Stimulated activated CD4-positive, alpha-beta T cell treated with anti-CD3 and anti-CD28 coated beads, Interleukin-1b, Interleukin-23, amount 100 ng/mL, for 1 hour (primary cell): Measurements from ENCODE around the gene RAB32.

ENCODE experiments used
- DNase-seq, 2 donors: peaks; one replicate each; pipeline ENCODE4 v3.0.0-alpha.2; 2020; ENCODE audit warnings: low read depth in 2 of 2

The RAB32 gene

DNA sequence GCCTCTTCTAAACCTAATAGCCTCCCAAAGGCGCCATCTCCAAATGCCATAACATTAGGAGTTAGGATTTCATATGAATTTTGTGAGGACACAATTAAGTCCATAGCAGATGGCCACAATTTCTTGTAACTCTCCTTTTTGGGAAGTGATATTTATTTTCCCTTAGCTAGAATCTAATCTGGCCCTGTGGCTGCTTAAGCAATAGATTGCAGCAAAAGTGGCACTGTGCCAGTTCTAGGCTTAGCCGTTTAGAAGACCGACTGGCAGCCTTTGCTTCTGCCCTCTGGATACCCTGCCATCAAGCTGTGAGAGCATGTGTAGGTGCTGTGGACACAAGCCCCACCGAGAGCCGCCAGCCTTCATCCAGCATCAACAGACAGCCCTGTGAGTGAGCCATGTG lies 39.2 kb downstream of the RAB32 start:
- DNase-seq, result no peak

DNA sequence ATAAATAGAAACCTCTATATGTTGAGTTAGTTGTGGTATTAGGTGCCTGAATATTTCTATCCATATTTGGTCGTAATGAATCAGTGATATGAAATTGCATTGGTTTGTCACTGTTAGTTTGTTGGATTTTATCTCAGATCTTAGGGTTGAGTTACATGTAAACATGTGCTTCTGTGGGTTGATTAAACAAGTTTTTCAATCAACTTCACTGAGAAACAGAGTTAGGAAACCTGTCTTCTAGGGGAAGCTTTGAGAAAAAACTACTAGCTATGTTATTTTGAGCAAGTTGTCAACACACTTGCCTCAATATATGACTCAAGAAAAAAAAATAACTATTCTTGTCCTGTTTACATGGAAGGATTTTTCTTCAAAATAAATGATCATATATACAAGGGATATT lies 40.3 kb downstream of the RAB32 start:
- no peak for DNase-seq

GRCh38 chr6:146587459-146587858 lies 43.8 kb downstream of the RAB32 start:
- no peak for DNase-seq

DNA sequence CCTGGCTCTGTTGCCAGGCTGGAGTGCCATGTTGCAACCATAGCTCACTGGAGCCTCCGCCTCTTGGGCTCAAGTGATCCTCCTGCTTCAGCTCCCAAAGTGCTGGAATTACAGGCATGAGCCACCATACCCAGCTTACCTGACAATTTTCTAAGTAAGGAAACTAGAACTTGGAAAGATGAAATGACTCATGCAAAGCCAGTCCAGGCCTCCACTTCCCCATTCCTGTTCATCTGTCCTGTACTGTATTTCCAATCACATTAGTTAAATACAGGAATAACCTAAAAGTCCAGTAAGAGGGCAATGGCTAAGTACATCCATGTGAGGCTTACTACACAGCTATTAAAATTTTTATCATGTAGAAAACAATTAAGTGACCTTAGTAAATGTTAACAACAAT lies 46.9 kb downstream of the RAB32 start:
- no peak for DNase-seq

DNA sequence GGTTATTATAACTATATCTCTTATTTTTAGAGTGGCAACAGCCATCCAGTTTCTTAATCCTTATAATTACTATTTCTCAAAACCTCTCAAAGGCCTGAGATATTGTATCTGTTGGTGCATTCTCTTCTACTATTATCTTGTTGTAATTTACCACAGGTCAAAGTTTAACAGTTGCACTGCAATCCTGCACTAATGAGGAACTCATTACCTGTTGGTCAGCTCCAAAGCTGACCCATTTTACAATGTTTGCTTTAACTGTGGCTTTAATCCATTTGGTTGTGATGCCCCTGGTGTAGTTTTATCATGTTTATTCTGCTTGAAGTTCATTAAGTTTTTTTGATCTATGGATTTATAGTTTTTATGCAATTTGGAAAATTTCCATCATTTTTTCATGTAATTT lies 48.8 kb downstream of the RAB32 start:
- DNase-seq, result no peak

- no peak for DNase-seq
Measured at GRCh38 chr6:146593986-146594385, 50.4 kb downstream of the RAB32 start.

GRCh38 chr6:146594495-146594894 lies 50.9 kb downstream of the RAB32 start:
- DNase-seq, result no peak

DNA sequence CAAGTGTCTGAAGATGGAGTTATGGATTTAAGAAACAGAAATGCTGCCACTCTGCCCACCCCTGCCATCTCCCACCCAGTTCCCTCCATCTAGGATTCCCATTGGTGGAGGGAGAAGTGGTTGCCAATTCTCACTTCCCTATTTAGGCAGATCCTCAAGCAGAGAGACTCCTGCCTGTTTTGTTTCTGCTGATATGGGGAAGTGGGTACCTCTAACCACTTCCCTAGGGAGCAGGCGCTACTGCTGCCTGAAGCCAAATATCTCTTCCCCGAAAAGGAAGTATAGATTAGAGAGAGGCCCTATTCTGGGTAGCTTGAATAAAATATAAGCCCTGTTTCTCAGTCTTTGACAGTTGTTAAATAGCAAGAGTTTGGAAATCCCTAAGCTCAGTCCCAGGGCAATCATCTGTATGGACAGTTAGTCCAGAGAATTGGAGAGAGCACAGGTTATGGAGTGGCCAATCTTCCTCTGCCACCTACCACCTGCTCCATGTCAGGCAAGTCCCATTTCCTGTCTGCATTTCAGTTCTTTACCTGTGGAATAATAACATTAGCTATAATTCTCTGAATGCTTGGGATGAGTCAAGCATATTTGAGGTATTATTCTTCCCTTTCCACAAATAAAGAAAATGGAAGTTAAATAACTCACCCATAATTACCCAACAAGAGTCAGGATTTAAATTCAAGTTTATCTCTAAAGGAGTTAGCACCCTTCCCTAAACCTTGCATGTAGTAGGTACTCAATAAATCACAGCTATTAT lies 52.5 kb downstream of the RAB32 start:
- DNase-seq, result no peak

DNA sequence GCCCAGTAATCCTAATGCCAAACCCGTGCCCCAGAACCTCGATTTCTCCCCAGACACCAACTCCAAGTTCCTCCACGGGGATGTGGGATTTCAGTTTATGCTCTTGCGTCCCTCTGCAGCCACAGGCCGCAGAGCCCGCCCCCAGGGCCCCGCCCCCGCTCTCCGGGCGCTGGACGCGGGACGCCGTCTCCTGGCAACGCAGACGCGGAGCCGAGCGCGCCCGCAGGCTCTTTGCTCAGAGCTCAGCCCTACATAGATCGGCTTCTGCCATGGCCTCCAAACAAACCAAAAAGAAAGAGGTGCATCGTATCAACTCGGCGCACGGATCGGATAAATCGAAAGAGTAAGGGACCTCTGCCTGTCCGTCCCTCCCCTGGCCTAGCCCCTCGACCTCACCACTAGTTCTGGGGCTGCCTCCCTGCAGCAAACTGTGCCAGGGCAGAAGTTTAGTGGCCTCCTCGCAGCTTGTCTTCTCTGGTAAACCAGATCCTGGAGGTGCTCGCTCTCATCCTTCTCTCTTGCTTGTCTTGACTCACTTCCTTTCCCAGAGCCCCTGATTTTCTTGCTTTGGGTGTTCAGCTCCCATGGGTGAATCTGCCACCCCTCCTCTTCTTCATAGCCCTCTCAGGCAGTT lies 55.3 kb downstream of the RAB32 start, which contains the start of gene ADGB:
Gene ADGB, plus strand, starts transcription at position 201 of the 634 bp plus-strand sequence. Its CDS starts 69 bp downstream, at position 270.
- no peak for DNase-seq

DNA sequence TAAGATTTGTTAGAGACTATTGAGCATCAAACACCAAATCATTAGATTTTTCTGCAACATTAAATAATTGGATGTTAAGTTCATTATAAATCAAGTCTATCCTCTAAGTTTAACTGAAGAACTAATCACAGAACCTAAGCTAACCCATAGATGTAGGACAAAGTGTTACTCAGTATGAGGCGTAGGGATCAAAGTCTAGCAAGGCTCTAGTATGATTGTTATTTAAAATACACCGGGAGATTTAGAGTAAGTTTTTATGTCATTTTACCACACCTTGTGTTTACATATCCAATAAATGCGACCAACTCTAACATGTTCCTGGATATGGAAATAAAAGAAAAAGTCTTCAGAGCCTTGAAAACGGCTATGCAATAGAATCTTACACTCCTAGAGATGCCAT lies 57.7 kb downstream of the RAB32 start:
- no peak for DNase-seq

- no peak for DNase-seq
Measured at GRCh38 chr6:146602526-146602925, 58.9 kb downstream of the RAB32 start.
